Hindlimb muscle (tissue), 1 donor: ENCODE data around the gene RNF34. TPM values are rescaled to one million over a fixed set of nuclear protein-coding genes. Genes with fewer than 3 reads are reported as not detected.

Experiments used
- DNase-seq: peaks from one replicate; pipeline ENCODE4 v3.0.0-alpha.2; 2013
- polyA plus RNA-seq: library from polyadenylated mRNA; unstranded; fragments of 120-200 nt; gene quantifications from one replicate; pipeline ENCODE4 v1.2.1, GENCODE V29; 2013; ENCODE audit not compliant: insufficient read length

The RNF34 gene
- polyA plus RNA-seq, 1 donor = 27.6 TPM

- no peak for DNase-seq
Measured at GRCh38 chr12:121440768-121441167, 40.9 kb downstream of the RNF34 start.

- DNase-seq = no peak
Measured at GRCh38 chr12:121441555-121441954, 41.6 kb downstream of the RNF34 start.

- no peak for DNase-seq
Measured at GRCh38 chr12:121442028-121442948, 42.4 kb downstream of the RNF34 start.

GRCh38 chr12:121443193-121443870 is 43.4 kb downstream of the RNF34 start:
- peak; percentile 70 for DNase-seq

- no peak for DNase-seq
Measured at GRCh38 chr12:121443911-121444841, 44.3 kb downstream of the RNF34 start.

GRCh38 chr12:121444842-121445202 is 44.9 kb downstream of the RNF34 start:
- no peak for DNase-seq

- no peak for DNase-seq
Measured at GRCh38 chr12:121446750-121447149, 46.8 kb downstream of the RNF34 start.

GRCh38 chr12:121448771-121449315 is 48.9 kb downstream of the RNF34 start:
- no peak for DNase-seq

GRCh38 chr12:121451961-121452339 is 52.0 kb downstream of the RNF34 start:
- no peak for DNase-seq

- DNase-seq = no peak
Measured at GRCh38 chr12:121452340-121452984, 52.5 kb downstream of the RNF34 start.

GRCh38 chr12:121452985-121453360 is 53.1 kb downstream of the RNF34 start:
- no peak for DNase-seq

GRCh38 chr12:121453629-121454028 is 53.7 kb downstream of the RNF34 start:
- no peak for DNase-seq

GRCh38 chr12:121454921-121455320 is 55.0 kb downstream of the RNF34 start:
- DNase-seq = no peak

GRCh38 chr12:121455766-121456420 is 56.0 kb downstream of the RNF34 start:
- DNase-seq = no peak

- DNase-seq = no peak
Measured at GRCh38 chr12:121456551-121456950, 56.6 kb downstream of the RNF34 start.

GRCh38 chr12:121461048-121461447 is 61.1 kb downstream of the RNF34 start:
- DNase-seq = no peak

- DNase-seq = no peak
Measured at GRCh38 chr12:121464331-121464730, 64.4 kb downstream of the RNF34 start.

GRCh38 chr12:121465921-121466793 is 66.2 kb downstream of the RNF34 start:
- DNase-seq = no peak

- DNase-seq = peak; percentile 86
Measured at GRCh38 chr12:121466794-121467637, 67.1 kb downstream of the RNF34 start.
